ENCODE data around the gene ILDR2.

DNA sequence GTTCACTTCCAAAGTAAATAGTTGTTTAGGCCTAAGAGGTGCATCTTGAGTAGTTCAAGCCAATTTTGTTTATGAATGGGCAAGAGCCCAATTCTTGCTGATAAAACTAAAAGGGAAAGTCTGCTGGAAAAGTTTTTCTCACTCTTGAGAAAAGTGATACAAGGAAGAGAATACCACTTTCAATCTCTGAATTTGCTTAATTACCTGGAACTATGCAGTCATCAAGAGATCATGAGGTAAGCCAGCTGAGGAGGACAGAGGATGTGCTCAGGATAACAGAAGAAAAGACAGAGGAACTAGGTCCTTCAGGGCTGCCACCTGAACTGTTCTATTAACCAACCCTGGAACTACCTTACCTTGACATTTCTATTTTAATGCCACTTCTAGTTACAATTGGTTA, 42.2 kb downstream of the ILDR2 start:
- TF ChIP-seq, protein P1, sequence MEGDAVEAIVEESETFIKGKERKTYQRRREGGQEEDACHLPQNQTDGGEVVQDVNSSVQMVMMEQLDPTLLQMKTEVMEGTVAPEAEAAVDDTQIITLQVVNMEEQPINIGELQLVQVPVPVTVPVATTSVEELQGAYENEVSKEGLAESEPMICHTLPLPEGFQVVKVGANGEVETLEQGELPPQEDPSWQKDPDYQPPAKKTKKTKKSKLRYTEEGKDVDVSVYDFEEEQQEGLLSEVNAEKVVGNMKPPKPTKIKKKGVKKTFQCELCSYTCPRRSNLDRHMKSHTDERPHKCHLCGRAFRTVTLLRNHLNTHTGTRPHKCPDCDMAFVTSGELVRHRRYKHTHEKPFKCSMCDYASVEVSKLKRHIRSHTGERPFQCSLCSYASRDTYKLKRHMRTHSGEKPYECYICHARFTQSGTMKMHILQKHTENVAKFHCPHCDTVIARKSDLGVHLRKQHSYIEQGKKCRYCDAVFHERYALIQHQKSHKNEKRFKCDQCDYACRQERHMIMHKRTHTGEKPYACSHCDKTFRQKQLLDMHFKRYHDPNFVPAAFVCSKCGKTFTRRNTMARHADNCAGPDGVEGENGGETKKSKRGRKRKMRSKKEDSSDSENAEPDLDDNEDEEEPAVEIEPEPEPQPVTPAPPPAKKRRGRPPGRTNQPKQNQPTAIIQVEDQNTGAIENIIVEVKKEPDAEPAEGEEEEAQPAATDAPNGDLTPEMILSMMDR (IDR thresholded peaks at IDR 0.05) = no peak
- no peak for TF ChIP-seq POLR2A (IDR thresholded peaks at IDR 0.05)

All from transverse colon (tissue), 3 donors.